ENCODE measurements around the gene BEST4.
A peak's percentile ranks its signal among the peaks of the same experiment; 100 is the strongest.
"Not testable (repeated sequence)": the region's sequence is repeated elsewhere in the genome, so short reads cannot be mapped to it uniquely, and the experiment has no call there.

Gene BEST4

DNA sequence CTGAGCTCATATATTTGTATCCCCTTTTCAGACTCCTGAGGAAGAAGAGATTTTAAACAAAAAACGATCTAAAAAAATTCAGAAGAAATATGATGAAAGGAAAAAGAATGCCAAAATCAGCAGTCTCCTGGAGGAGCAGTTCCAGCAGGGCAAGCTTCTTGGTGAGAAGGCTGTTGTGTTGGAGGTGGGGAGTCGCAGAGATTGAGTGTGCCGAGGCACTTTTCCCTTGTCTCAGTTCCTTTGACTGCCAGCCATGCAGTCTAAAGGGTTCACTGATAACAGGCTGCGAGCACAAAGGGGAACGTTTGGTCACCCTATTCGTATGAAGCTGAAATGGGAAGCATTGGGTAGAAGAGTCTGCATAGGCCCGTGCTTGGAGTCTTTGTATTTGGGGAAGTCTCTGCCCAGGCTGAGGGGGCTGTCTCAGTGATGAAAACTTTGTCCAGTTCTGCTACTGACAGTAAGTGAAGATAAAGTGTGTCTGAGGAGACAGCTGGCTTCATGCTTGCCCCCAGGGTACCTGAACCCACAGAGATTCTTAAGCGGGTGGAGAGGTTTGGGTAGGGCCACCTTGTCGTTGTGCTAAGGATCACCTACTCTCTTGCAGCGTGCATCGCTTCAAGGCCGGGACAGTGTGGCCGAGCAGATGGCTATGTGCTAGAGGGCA lies 9.9 kb downstream of the BEST4 start:
- DNase-seq (ENCODE audit: low read depth): no peak

DNA sequence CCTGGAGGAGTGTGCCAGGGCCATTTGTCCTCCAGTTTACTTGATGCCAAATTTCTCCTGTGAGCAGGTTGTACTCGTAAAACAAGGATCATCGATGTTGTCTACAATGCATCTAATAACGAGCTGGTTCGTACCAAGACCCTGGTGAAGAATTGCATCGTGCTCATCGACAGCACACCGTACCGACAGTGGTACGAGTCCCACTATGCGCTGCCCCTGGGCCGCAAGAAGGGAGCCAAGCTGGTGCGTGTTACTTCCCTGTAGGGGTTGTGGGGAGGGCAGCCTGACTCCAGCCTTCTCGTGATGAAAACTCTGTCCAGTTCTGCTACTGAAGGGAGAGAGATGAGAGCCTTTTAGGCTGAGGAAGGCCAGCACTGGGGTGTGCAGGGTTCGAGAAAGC lies 10.4 kb downstream of the BEST4 start:
- DNase-seq (ENCODE audit: low read depth): no peak

DNA sequence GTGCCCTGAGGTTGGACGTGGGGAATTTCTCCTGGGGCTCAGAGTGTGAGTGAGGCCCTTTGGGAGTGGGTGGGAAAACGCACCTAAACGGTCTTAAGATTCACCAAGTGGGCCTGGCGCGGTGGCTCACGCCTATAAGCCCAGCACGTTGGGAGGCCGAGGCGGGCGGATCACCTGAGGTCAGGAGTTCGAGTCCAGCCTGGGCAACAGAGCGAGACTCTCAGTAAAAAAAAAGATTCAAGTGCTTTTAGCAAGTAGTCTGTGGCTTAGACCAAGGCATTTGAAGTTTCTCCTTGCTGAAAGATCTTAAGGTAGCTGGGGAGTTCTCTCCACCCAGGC lies 11.3 kb downstream of the BEST4 start:
- no peak for DNase-seq (ENCODE audit: low read depth)

DNA sequence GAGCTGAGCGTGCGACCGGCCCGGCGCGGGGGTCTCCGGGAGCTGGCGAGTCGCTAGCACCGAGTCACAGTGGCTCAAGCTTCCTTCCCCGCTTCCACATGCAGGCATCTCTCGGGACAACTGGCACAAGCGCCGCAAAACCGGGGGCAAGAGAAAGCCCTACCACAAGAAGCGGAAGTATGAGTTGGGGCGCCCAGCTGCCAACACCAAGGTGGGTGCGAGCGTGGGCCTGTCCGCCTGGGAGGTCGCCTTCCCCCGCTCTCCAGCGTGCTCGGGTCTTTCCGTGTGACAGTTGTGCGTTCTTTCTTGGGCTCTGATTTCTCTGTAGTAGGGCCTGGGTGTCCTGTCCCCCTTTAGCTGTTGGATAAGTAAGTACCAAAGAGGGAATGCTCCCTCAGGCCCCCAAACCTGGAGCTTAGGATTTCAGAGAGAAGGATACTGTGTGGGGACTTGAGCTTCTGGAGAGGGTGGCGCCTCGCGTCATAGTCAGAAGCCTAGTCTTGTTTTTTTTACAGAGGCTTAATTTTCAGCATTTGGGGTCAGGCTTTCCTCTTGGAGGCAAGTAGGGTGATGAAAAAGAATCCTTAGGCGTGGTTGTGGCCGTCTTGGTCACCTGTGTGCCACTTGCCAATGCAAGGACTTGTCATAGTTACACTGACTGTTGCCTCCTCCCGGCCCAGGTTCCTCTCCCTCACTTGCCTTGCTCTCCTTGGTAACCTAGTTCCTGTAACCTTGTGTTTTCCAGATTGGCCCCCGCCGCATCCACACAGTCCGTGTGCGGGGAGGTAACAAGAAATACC lies 11.8 kb downstream of the BEST4 start:
- peak; percentile 12 for DNase-seq (ENCODE audit: low read depth)

DNA sequence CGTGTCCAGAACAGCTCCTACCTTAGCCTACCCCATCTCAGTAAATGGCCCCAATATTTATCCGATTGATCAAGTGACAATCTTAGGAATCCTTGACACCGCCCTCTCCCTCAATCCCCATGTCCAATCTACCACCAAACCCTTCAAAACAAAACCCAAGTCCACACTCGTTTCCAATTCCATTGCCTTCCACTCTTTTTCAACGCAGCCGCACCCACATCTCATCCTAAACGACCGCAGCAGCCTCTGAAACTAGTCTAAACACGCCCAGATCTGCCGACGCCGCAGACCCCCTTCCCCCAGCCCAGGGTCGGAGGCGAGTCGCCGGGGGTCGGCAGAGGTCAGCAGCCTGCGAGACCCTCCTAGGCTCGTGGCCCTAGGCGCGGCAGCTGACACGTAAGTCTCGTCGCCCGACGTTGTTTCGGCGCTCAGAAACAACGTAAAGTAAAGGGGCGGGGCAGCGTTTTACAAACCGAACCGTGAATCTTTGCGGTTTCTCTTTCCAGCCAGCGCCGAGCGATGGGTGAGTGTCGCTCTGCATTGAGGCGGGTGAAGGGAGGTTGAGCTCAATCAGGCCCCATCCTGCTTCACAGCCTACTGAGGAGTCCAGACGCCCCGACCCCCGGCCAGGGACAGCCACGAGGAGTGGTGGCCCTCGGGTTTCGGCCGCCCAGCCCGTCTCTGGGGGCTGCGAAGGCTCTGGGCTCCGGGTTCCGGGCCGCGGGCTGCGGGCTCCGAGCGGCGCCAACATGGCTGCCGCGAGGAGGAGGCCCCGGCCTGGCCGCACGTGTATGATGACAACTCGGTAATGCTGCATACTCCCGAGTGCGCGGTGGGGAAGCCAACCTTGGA lies 12.7 kb downstream of the BEST4 start, which contains the start of gene RPS8:
Gene RPS8 (plus strand): TSS at position 463 of the 852 bp plus-strand sequence. CDS start 57 bp downstream, at position 520.
- peak; percentile 85 for DNase-seq (ENCODE audit: low read depth)

DNA sequence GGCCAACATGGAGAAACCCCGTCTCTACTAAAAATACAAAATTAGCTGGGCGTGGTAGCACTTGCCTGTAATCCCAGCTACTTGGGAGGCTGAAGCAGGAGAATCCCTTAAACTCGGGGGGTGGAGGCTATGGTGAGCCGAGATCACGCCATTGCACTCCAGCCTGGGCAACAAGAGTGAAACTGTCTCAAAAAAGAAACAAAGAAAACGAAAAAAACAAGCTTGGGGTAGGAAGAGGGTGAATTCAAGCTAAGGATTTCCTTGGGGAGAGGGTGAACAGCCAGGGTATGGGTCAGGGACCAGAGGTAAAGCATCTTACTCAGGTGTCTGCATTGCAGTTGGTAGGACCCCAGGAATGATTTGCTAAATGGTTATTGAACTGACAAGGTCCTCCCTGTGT lies 21.5 kb downstream of the BEST4 start:
- not testable (repeated sequence) for DNase-seq (ENCODE audit: low read depth)

DNA sequence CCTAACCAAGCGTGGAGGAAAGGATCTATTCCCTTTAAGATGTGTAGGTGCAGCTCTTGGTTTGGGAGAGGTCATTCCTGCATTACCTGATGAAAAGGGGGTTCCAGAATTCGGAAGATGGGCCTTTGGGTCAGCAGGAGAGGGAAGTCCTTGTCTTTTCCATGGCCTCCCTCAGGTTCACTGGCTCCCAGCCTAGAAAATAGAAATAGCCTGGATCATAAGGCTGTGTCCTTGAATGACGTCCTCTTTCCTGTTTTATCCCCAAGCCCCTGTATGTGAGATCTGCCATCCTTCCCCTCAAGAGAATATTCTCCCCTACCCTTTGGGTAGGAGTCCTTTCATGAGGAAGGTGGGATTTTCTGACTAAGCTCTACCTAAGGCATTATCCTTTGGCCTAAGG lies 27.1 kb downstream of the BEST4 start:
- DNase-seq (ENCODE audit: low read depth): no peak

DNA sequence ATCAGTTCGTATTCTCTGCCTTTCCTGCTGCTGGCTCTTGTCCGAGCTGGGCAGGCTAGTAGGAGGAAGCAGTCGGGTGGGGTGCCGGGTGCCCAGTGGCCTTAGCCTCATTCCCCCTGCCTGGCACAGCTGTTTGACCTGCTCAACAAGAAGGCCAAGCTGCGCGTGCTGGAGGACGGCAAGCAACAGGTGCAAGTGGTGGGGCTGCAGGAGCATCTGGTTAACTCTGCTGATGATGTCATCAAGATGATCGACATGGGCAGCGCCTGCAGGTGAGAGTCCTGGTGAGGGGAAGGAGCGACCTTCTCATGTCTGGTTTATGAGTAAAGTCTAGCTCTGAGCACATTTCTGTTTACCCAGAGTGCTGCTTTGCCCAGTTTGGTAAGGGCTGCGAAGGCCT lies 28.9 kb downstream of the BEST4 start:
- DNase-seq (ENCODE audit: low read depth): no peak

DNA sequence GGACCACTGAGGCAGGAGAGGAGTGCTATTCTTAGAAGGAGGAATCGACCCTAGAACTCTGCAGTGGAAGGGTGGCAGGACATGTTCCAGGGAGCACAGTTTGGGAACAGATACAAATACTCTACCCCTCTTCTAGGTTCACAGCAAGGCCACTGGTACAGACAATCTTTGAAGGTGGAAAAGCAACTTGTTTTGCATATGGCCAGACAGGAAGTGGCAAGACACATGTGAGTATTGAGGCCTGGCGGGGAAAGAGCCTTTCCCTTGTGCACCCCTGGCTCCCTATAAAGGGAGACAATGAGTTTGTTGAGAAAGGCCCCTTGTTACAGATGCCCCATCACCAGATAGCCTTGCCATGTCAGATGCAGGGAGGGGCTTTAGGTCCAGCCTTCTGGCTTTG lies 30.6 kb downstream of the BEST4 start:
- no peak for DNase-seq (ENCODE audit: low read depth)

DNA sequence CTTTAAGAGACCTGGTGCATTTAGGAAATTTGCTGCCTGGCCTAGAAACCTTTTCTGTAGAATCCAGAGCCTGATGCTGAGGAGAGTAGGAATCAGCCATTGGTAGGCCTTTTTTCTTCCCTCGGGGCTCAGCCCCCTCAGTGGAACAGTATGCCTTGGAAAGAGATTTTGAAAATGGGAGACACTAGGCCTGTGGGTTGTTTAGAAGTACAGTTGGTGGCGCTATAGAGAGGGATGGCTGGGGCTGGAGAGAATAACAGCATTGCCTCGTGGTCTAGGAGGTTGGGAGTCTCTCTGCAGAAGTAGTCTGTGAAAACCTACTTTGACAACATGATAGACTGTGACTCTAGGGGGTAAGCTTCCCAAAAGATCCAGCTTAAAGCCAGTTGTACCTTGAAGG lies 40.1 kb downstream of the BEST4 start:
- DNase-seq (ENCODE audit: low read depth): no peak

DNA sequence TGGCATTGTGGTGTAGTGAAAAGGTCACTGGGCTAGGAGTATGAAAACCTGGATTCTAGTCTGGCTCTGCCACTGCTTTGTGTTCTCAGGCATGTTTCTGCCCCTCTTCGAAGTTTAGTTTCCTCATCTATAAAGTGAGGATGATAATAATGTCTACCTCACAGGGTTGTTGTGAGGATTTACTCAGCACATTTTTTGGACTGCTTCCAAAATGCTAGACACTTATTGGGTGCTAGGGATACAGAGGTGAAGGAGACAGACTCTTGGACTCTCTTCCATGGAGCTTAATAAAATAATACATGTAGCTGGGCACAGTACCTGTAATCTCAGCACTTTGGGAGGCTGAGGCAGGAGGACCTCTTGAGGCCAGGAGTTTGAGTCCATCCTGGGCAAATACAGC lies 44.8 kb downstream of the BEST4 start:
- no peak for DNase-seq (ENCODE audit: low read depth)

DNA sequence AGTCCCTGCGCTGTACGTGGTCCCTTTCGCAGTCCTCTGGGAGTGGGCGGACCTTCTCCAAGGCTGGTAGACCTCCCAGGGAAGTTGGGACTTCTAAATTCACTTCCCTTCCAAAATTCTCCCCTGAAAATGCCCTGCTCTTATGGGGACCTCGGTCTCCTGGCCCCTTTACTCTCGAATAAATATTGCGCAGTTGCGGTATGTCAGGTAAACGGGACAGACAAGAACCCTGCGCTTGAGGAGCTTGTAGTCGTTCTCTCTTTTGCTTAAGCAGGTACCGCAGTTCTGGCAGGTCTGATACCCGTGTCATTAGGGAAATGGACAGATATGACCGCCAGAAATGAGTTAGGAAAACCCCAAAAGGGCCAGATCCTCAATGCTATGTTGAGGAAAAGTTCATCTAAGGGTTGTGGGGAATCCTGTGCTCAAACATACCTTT lies 47.8 kb downstream of the BEST4 start:
- no peak for DNase-seq (ENCODE audit: low read depth)

DNA sequence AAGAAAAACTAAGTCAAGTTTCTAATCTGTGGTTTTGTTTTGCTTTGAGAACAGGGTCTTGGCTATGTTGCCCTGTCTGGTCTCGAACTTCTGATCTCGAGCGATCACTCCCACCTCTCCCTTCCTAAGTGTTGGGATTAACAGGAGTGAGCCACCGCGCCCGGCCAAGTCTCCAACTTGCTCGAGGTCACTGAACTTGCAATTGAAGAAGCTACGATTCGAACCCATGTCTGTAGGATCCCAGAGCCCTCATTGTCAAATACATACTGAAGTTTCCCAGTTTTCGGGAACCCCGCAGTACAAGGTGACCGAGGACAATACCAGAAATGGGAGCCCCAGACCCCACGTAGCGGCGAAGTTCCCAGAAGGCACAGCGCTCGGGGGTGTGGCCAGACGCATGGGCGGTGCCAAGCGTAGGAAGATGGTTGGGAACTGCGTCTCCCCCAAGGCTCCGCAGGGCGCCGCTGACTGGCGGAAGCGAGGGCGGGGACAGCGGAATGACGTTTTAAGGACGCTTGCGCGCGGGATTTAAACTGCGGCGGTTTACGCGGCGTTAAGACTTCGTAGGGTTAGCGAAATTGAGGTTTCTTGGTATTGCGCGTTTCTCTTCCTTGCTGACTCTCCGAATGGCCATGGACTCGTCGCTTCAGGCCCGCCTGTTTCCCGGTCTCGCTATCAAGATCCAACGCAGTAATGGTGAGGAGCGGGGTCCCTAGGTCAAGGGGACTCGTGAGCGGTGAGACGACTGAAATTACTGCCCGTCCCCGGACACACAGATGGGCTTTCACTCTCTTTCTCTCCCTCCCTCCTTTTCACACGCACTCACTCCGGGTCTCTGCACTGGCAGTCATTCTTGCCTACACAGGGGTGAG lies 48.4 kb downstream of the BEST4 start, which contains the start of gene KIF2C:
Gene KIF2C (plus strand): TSS at position 531 of the 872 bp plus-strand sequence. CDS start 96 bp downstream, at position 627.
- DNase-seq (ENCODE audit: low read depth): peak; percentile 95

DNA sequence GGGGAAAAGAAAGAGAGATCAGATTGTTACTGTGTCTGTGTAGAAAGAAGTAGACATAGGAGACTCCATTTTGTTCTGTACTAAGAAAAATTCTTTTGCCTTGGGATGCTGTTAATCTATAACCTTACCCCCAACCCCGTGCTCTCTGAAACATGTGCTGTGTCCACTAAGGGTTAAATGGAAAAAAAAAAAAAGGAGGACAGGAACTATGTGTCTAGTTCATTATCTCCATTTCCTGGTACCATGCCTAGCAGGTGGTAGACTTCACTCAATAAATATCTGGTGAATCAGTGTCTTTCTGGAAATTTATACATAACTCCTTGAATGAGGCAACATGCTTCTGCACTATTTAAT lies 49.0 kb downstream of the BEST4 start:
- not testable (repeated sequence) for DNase-seq (ENCODE audit: low read depth)

DNA sequence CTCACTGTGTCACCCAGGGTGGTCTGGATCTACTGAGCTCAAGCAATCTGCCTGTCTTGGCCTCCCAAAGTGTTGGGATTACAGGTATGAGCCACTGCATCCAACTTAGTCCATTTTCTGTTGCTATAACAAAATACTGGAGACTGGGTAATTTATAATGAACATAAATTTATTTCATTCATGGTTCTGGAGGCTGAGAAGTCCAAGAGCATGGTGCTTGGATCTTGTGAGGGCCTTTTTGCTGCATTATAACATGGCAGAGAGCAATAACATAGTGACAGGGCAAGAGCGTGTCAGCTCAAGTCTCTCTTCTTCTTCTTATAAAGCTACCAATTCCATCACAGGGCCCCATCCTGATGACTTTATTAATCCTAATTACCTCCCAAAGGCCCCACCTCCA lies 52.0 kb downstream of the BEST4 start:
- DNase-seq (ENCODE audit: low read depth): no peak

DNA sequence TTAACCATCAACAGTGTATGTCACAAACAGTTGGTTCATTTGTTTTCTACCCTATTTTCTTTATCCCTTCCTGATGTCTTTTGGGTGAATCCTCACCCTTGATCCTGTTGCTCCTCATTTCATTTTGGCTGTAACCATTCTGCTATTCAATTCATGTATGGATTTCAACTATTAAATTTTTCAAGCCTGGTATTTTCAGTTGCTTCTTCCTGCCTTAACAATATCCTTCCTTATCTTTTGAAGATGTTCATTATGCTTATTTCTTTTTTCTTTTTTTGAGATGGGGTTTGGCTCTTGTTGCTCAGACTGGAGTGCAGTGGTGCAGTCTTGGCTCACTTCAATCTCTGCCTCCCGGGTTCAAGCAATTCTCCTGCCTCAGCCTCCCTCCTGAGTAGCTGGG lies 54.2 kb downstream of the BEST4 start:
- no peak for DNase-seq (ENCODE audit: low read depth)
